Choroid plexus epithelial cell (primary cell): Measurements from ENCODE around the gene RRBP1.
"Not testable (repeated sequence)": the region's sequence is repeated elsewhere in the genome, so short reads cannot be mapped to it uniquely, and the experiment has no call there.

Experiments used
- DNase-seq: peaks from one replicate; pipeline ENCODE4 v3.0.0-alpha.2; 2010; ENCODE audit warnings: low read depth
- H3K4me3 ChIP-seq: 2 replicates; pipeline ENCODE4 v1.5.1; 2011; ENCODE audit warnings: low read depth, mild to moderate bottlenecking, control low read depth, low read length, moderate library complexity
- CTCF ChIP-seq: conservative IDR thresholded peaks from 2 replicates; pipeline ENCODE4 v1.5.1; 2011; ENCODE audit warnings: low read depth, mild to moderate bottlenecking, control low read depth, inconsistent platforms, low read length, moderate library complexity

The RRBP1 gene

GRCh38 chr20:17709361-17710293 is 27.6 kb upstream of the RRBP1 start:
- H3K4me3 ChIP-seq: no peak overlapping the region
- no peak for DNase-seq
- TF ChIP-seq CTCF: no peak

- peak; percentile 15 for DNase-seq
- H3K4me3 ChIP-seq: no peak overlapping the region
- TF ChIP-seq CTCF: no peak
Measured at GRCh38 chr20:17708675-17709360, 26.8 kb upstream of the RRBP1 start.

GRCh38 chr20:17707951-17708350 is 25.9 kb upstream of the RRBP1 start:
- not testable (repeated sequence) for DNase-seq, H3K4me3 ChIP-seq

- TF ChIP-seq CTCF: no peak
- DNase-seq: no peak
- no peak overlapping the region for H3K4me3 ChIP-seq
Measured at GRCh38 chr20:17706632-17707031, 24.6 kb upstream of the RRBP1 start.

GRCh38 chr20:17705916-17706315 is 23.9 kb upstream of the RRBP1 start:
- no peak for TF ChIP-seq CTCF
- no peak for DNase-seq
- H3K4me3 ChIP-seq: no peak overlapping the region

- no peak for DNase-seq
- TF ChIP-seq CTCF: no peak
- H3K4me3 ChIP-seq: no peak overlapping the region
Measured at GRCh38 chr20:17704589-17705317, 22.7 kb upstream of the RRBP1 start.

- no peak for TF ChIP-seq CTCF
- DNase-seq: no peak
- H3K4me3 ChIP-seq: no peak overlapping the region
Measured at GRCh38 chr20:17701826-17702225, 19.8 kb upstream of the RRBP1 start.
